Testis (tissue), 3 donors: ENCODE data around the gene NHSL2. TPM values are rescaled to one million over a fixed set of nuclear protein-coding genes. Genes with fewer than 3 reads are reported as not detected.

Experiments used
- DNase-seq: peaks from one replicate; pipeline ENCODE4 v3.0.0-alpha.2; 2019
- H3K27ac ChIP-seq, 2 donors: fragments of 200-600 bp; sonication (generic); one replicate each; pipeline ENCODE4 v1.5.1; 2019
- H3K27me3 ChIP-seq: fragments of 200-600 bp; sonication (generic); one replicate; pipeline ENCODE4 v1.5.1; 2019
- H3K36me3 ChIP-seq: fragments of 200-600 bp; sonication (generic); one replicate; pipeline ENCODE4 v1.5.1; 2017; ENCODE audit warnings: low read depth; ENCODE audit errors: missing control alignments
- H3K4me1 ChIP-seq: fragments of 200-600 bp; sonication (generic); one replicate; pipeline ENCODE4 v1.5.1; 2019
- H3K4me3 ChIP-seq, 2 donors: fragments of 200-600 bp; sonication (generic); one replicate each; pipeline ENCODE4 v1.5.1; 2017 to 2019
- H3K9me3 ChIP-seq: fragments of 200-600 bp; sonication (generic); one replicate; pipeline ENCODE4 v1.5.1; 2017
- CTCF ChIP-seq, 3 experiments: fragments of 450-650 bp in 2 of 3; fragments of 200-600 bp in 1 of 3; sonication (generic) in 1 of 3; IDR thresholded peaks; one replicate each; pipeline ENCODE4 v1.5.1; 2016 to 2019; ENCODE audit warnings: antibody characterized with exemption in 3 of 3, mild to moderate bottlenecking in 2 of 3, moderate library complexity in 1 of 3
- POLR2A ChIP-seq: fragments of 450-650 bp; IDR thresholded peaks from one replicate; pipeline ENCODE4 v1.6.1; 2017; ENCODE audit warnings: antibody characterized with exemption, mild to moderate bottlenecking, moderate library complexity
- WGBS, 2 donors: methylation state at CpG; one replicate each; pipeline ENCODE4 v1.1.5; 2018; 5-methylcytosine and 5-hydroxymethylcytosine counted together
- intact Hi-C: fragments of 100-400 bp; cut with DNase I; formaldehyde crosslinking; loops from one replicate; pipeline ENCODE4 v1.15.1; 2023; ENCODE audit warnings: low total_unique reads
- polyA plus RNA-seq: library from polyadenylated mRNA; stranded (reverse); fragments of 350-450 nt; fragmentation: Illumina TruSeq; extraction: RNeasy Lipid Tissue Mini Kit (QIAGEN cat#74804); gene quantifications from one replicate; pipeline ENCODE4 v1.2.3, GENCODE V29; 2014; ENCODE audit warnings: low read depth, low replicate concordance; ENCODE audit not compliant: insufficient read depth
- total RNA-seq, 2 donors: library from RNA; depleted of rRNA; stranded (reverse); fragments of >200 nt; gene quantifications; one replicate each; pipeline ENCODE4 v1.2.3, GENCODE V29; 2016

NHSL2 gene
- total and polyA plus RNA-seq, 3 donors from 2014 or later = 9.5 to 33.1 (median 32.5) TPM

GRCh38 chrX:71996136-71996535 is 85.5 kb downstream of the NHSL2 start:
- Histone ChIP-seq H3K36me3 (no peaks in the 10 kb centered on the region), H3K27ac (no peak overlapping the region), H3K9me3 (no peaks in the 10 kb centered on the region), H3K4me1 (no peaks in the 10 kb centered on the region), H3K4me3 (no peak overlapping the region), H3K27me3 (no peaks in the 10 kb centered on the region)
- intact Hi-C loops = no loop called here
- DNase-seq = no peak
- TF ChIP-seq CTCF (IDR thresholded peaks at IDR 0.05) (no peak), POLR2A (no peak)
- WGBS, 2 donors = 58 to 83% methylated on average over 2 to 3 of the region's 3 CpGs

- no peak overlapping the region for H3K4me3 ChIP-seq
- TF ChIP-seq POLR2A = no peak
- TF ChIP-seq CTCF (IDR thresholded peaks at IDR 0.05) = no peak
- no peaks in the 10 kb centered on the region for H3K9me3 ChIP-seq
- no peaks in the 10 kb centered on the region for H3K4me1 ChIP-seq
- peak; percentile 67 for DNase-seq
- no peaks in the 10 kb centered on the region for H3K27me3 ChIP-seq
- intact Hi-C loops = no loop called here
- H3K27ac ChIP-seq = no peak overlapping the region
- 8 to 47% methylated on average over 5 to 6 of the region's 6 CpGs for WGBS, 2 donors
- no peaks in the 10 kb centered on the region for H3K36me3 ChIP-seq
Observed at GRCh38 chrX:71996826-71997225, 86.2 kb downstream of the NHSL2 start.

GRCh38 chrX:71997320-71997719 is 86.7 kb downstream of the NHSL2 start:
- 45 to 80% methylated on average over 1 to 3 of the region's 3 CpGs for WGBS, 2 donors
- no peak for DNase-seq
- H3K4me3 ChIP-seq = no peak overlapping the region
- no peaks in the 10 kb centered on the region for H3K9me3 ChIP-seq
- H3K36me3 ChIP-seq = no peaks in the 10 kb centered on the region
- no peaks in the 10 kb centered on the region for H3K27me3 ChIP-seq
- intact Hi-C loops = no loop called here
- TF ChIP-seq POLR2A (no peak), CTCF (IDR thresholded peaks at IDR 0.05) (no peak)
- no peaks in the 10 kb centered on the region for H3K4me1 ChIP-seq
- no peak overlapping the region for H3K27ac ChIP-seq

GRCh38 chrX:71998836-71999509 is 88.3 kb downstream of the NHSL2 start:
- intact Hi-C loops = no loop called here
- TF ChIP-seq CTCF (IDR thresholded peaks at IDR 0.05) = peak; percentile 22 to 50 (median 40)
- no peak for TF ChIP-seq POLR2A
- Histone ChIP-seq H3K36me3 (no peaks in the 10 kb centered on the region), H3K4me1 (no peaks in the 10 kb centered on the region), H3K4me3 (no peak overlapping the region), H3K9me3 (no peaks in the 10 kb centered on the region), H3K27ac (no peak overlapping the region), H3K27me3 (no peaks in the 10 kb centered on the region)
- peak; percentile 58 for DNase-seq
- 36 to 40% methylated on average over 6 of the region's 6 CpGs for WGBS, 2 donors

GRCh38 chrX:71999535-71999934 is 88.9 kb downstream of the NHSL2 start:
- DNase-seq = no peak
- Histone ChIP-seq H3K4me3 (no peak overlapping the region), H3K4me1 (no peaks in the 10 kb centered on the region), H3K9me3 (no peaks in the 10 kb centered on the region), H3K36me3 (no peaks in the 10 kb centered on the region), H3K27ac (no peak overlapping the region), H3K27me3 (no peaks in the 10 kb centered on the region)
- TF ChIP-seq POLR2A (no peak), CTCF (IDR thresholded peaks at IDR 0.05) (no peak)
- intact Hi-C loops = no loop called here
- 91 to 100% methylated on average over 1 of the region's 1 CpG for WGBS, 2 donors
